Lower leg skin (tissue), 4 donors: Measurements from ENCODE around the gene SPATA2. TPM values are rescaled to one million over a fixed set of nuclear protein-coding genes. Genes with fewer than 3 reads are reported as not detected.
"Not testable (repeated sequence)": the region's sequence is repeated elsewhere in the genome, so short reads cannot be mapped to it uniquely, and the experiment has no call there.

Experiments
- DNase-seq, 2 donors: peaks; one replicate each; pipeline ENCODE4 v3.0.0-alpha.2; 2019; ENCODE audit warnings: low spot score in 2 of 2
- H3K4me3 ChIP-seq: fragments of 200-600 bp; sonication (generic); 2 replicates; pipeline ENCODE4 v1.5.1; 2017; ENCODE audit warnings: mild to moderate bottlenecking, low read depth; ENCODE audit not compliant: poor library complexity, severe bottlenecking
- CTCF ChIP-seq, 3 donors: fragments of 450-650 bp; IDR thresholded peaks; one replicate each; pipeline ENCODE4 v1.5.1; 2016; ENCODE audit warnings: antibody characterized with exemption in 3 of 3, mild to moderate bottlenecking in 3 of 3, moderate library complexity in 2 of 3
- POLR2A ChIP-seq, 2 donors: fragments of 450-650 bp; IDR thresholded peaks; one replicate each; pipeline ENCODE4 v1.6.1; 2016 to 2017; ENCODE audit warnings: antibody characterized with exemption in 2 of 2, mild to moderate bottlenecking in 1 of 2, moderate library complexity in 1 of 2
- WGBS, 2 donors: methylation state at CpG; one replicate each; pipeline ENCODE4 v1.1.5; 2018; 5-methylcytosine and 5-hydroxymethylcytosine counted together
- intact Hi-C: fragments of 100-400 bp; cut with DNase I; formaldehyde crosslinking; loops from one replicate; pipeline ENCODE4 v1.15.0; 2023; ENCODE audit warnings: low total_unique reads
- total RNA-seq, 4 donors: library from RNA; depleted of rRNA; stranded (reverse); fragments of >200 nt; gene quantifications; one replicate each; pipeline ENCODE4 v1.1.0, GENCODE V29; 2016

The SPATA2 gene
- total RNA-seq, 4 donors from 2014 or later: 5.3 to 8.2 (median 6.2) TPM

GRCh38 chr20:49863666-49864065 lies 51.7 kb downstream of the SPATA2 start:
- TF ChIP-seq CTCF (IDR thresholded peaks at IDR 0.05) (no peak), POLR2A (IDR thresholded peaks at IDR 0.05) (no peak)

GRCh38 chr20:49862607-49863200 lies 52.6 kb downstream of the SPATA2 start:
- intact Hi-C loops: no loop called here
- no peak overlapping the region for H3K4me3 ChIP-seq
- WGBS, 2 donors: 88 to 92% methylated on average over 6 of the region's 6 CpGs
- no peak for TF ChIP-seq POLR2A (IDR thresholded peaks at IDR 0.05)
- DNase-seq: no peak

More at GRCh38 chr20:49863666-49864065, 51.7 kb downstream of the SPATA2 start:
- no peak overlapping the region for H3K4me3 ChIP-seq
- intact Hi-C loops: no loop called here
- DNase-seq: no peak
- 88 to 95% methylated on average over 6 of the region's 6 CpGs for WGBS, 2 donors

- intact Hi-C loops, DNase-seq, H3K4me3 ChIP-seq: not testable (repeated sequence)
- 88 to 93% methylated on average over 3 of the region's 3 CpGs for WGBS, 2 donors
Observed at GRCh38 chr20:49861232-49861631, 54.1 kb downstream of the SPATA2 start.

DNA sequence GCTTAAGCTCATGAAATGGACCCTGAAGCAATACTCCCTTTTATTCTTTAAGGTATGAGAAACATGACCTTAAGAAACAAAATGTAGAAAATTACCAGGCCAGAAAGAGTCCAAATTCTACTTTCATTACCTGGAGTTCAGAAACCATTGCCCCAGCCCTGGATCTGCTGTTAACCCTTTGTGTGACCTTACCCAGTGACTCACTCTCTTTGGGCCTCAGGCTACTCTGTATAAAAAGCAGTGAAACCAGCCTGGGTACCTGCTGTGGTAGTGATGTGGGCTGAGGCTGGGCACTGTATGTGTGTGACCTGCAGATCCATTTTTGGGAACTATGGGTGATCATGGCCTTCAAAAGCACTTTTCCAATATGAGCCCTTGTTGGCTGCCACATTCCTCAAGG lies 55.5 kb downstream of the SPATA2 start:
- intact Hi-C loops: no loop called here
- no peak for DNase-seq
- no peak overlapping the region for H3K4me3 ChIP-seq
- TF ChIP-seq POLR2A (IDR thresholded peaks at IDR 0.05) (no peak), CTCF (IDR thresholded peaks at IDR 0.05) (no peak)

GRCh38 chr20:49859011-49859410 lies 56.3 kb downstream of the SPATA2 start:
- no peak overlapping the region for H3K4me3 ChIP-seq
- intact Hi-C loops: no loop called here
- no peak for DNase-seq
- WGBS, 2 donors: 87 to 93% methylated on average over 6 of the region's 6 CpGs
- no peak for TF ChIP-seq POLR2A (IDR thresholded peaks at IDR 0.05)
- no peak for TF ChIP-seq CTCF (IDR thresholded peaks at IDR 0.05)

DNA sequence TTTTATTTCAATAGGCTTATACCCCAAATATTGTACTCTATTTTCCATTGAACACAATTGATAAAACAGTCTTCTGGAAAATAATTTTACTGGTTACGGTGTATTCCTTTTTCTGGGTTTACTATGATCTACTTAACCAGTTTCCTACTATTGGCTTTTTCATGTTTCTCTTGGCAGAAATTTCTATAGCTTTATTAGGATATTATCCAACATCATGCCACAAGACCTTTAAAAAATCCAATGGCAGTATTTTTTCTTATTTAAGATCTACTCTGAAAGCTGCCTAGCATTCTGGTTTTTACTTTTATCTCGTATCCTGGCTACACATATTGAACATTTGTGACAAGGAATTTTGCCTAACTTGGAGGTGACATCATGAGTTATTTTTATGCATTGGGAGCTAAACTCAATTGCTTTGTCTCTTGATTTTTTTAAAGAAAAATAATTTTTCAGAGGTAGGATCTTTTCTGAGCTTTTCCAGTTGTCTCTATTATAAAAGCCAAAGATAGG lies 57.2 kb downstream of the SPATA2 start:
- no peak for DNase-seq
- TF ChIP-seq POLR2A (IDR thresholded peaks at IDR 0.05) (no peak), CTCF (IDR thresholded peaks at IDR 0.05) (no peak)
- 72 to 80% methylated on average over 2 of the region's 2 CpGs for WGBS, 2 donors
- intact Hi-C loops: no loop called here
- H3K4me3 ChIP-seq: no peak overlapping the region

GRCh38 chr20:49856904-49857303 lies 58.4 kb downstream of the SPATA2 start:
- no peak overlapping the region for H3K4me3 ChIP-seq
- 61 to 96% methylated on average over 3 of the region's 3 CpGs for WGBS, 2 donors
- no peak for DNase-seq
- TF ChIP-seq POLR2A (IDR thresholded peaks at IDR 0.05) (no peak), CTCF (IDR thresholded peaks at IDR 0.05) (no peak)
- intact Hi-C loops: no loop called here
